ENCODE results near the gene EDN1. TPM values are rescaled to one million over a fixed set of nuclear protein-coding genes. Genes with fewer than 3 reads are reported as not detected.

Gene EDN1
- total and polyA plus RNA-seq, 2 donors (not counting 1 experiment from before 2014, with no cell fraction given), result 0.17 to 10.1 TPM

DNA sequence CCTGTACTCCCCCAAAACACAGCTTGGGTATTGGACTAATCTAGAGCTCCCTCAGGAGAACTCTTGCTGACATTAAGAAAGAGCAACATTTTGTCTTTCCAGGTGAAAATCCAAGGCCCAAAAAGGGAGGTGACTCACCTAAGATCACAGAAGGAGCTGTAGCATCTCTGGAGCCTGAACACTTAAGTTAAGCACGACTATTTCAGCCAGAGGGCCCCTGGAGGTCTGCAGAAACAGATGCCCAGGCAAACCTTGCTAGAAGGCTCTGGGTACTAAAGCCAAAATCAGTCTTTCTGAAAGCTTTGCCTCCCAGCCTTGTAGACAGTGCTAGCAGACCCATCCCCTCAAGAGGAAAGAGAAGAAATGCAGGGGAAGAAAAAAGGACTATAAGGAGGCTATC, 8.8 kb downstream of the EDN1 start:
- H3K4me3 ChIP-seq (replicated peaks in 1 of 4; ENCODE audit: control extremely low read depth in 1 of 4, insufficient read depth in 1 of 4, low read depth in 3 of 4, low read length in 4 of 4), result no peak overlapping the region
- no peak overlapping the region for H3K27ac ChIP-seq (ENCODE audit: insufficient read depth, low read length)

DNA sequence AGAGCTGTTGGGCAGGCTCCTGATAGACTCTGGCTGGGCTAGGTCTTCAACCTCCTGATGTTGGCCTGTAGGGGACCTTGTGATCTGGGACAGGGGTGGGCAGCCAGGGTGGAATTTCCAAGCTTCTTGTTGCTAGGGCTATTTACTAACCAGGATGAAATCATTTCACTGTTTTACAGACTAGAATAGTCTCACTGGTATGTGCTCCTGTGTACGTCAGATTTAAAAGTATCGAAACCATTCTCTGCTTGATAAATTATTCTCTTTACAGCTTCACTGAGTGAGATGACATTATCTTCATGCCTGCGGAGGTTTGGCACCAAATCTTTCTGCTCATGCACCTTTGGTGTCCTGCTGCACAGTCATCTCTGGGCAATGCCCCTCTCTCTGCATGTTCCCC, 10.9 kb downstream of the EDN1 start:
- no peaks in the 10 kb centered on the region for H4K20me1 ChIP-seq (ENCODE audit: control insufficient read depth, extremely low read depth, insufficient read depth, low read length)
- H3K36me3 ChIP-seq (ENCODE audit: control insufficient read depth, insufficient read depth, low read length), result no peaks in the 10 kb centered on the region
- no peaks in the 10 kb centered on the region for H3K9me3 ChIP-seq (ENCODE audit: control insufficient read depth, insufficient read depth, low read depth, low read length)
- no peak overlapping the region for H2AFZ ChIP-seq (ENCODE audit: low read length)
- no peak for DNase-seq (ENCODE audit: low read depth in 2 of 2)
- no peak overlapping the region for H3K4me3 ChIP-seq (replicated peaks in 1 of 4; ENCODE audit: control extremely low read depth in 1 of 4, insufficient read depth in 1 of 4, low read depth in 3 of 4, low read length in 4 of 4)
- no peak overlapping the region for H3K27ac ChIP-seq (ENCODE audit: insufficient read depth, low read length)
- no peaks in the 10 kb centered on the region for H3K79me2 ChIP-seq (ENCODE audit: control insufficient read depth, insufficient read depth, low read length)
- no peaks in the 10 kb centered on the region for H3K27me3 ChIP-seq (ENCODE audit: control insufficient read depth, insufficient read depth, low read length)
- TF ChIP-seq, protein P1, sequence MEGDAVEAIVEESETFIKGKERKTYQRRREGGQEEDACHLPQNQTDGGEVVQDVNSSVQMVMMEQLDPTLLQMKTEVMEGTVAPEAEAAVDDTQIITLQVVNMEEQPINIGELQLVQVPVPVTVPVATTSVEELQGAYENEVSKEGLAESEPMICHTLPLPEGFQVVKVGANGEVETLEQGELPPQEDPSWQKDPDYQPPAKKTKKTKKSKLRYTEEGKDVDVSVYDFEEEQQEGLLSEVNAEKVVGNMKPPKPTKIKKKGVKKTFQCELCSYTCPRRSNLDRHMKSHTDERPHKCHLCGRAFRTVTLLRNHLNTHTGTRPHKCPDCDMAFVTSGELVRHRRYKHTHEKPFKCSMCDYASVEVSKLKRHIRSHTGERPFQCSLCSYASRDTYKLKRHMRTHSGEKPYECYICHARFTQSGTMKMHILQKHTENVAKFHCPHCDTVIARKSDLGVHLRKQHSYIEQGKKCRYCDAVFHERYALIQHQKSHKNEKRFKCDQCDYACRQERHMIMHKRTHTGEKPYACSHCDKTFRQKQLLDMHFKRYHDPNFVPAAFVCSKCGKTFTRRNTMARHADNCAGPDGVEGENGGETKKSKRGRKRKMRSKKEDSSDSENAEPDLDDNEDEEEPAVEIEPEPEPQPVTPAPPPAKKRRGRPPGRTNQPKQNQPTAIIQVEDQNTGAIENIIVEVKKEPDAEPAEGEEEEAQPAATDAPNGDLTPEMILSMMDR (conservative IDR thresholded peaks at IDR 0.05 in 1 of 2, IDR thresholded peaks at IDR 0.05 in 1 of 2; ENCODE audit: low read depth in 1 of 2, low read length in 2 of 2), result no peak
- no peak for TF ChIP-seq EZH2 (IDR thresholded peaks at IDR 0.05; ENCODE audit: low read length, missing control alignments)
- no peaks in the 10 kb centered on the region for H3K4me1 ChIP-seq (ENCODE audit: control insufficient read depth, extremely low read depth, insufficient read depth, low read length)
- H3K4me2 ChIP-seq (ENCODE audit: extremely low read depth, insufficient read depth, low read length), result no peak overlapping the region
- no peak overlapping the region for H3K9ac ChIP-seq (ENCODE audit: insufficient read depth, low read length)

More for the DNA sequence above, 8.8 kb downstream of the EDN1 start:
- Histone ChIP-seq H3K79me2 (ENCODE audit: control insufficient read depth, insufficient read depth, low read length) (no peaks in the 10 kb centered on the region), H3K27me3 (ENCODE audit: control insufficient read depth, insufficient read depth, low read length) (no peaks in the 10 kb centered on the region), H4K20me1 (ENCODE audit: control insufficient read depth, extremely low read depth, insufficient read depth, low read length) (no peaks in the 10 kb centered on the region), H3K9me3 (ENCODE audit: control insufficient read depth, insufficient read depth, low read depth, low read length) (no peaks in the 10 kb centered on the region), H3K4me2 (ENCODE audit: extremely low read depth, insufficient read depth, low read length) (no peak overlapping the region), H3K36me3 (ENCODE audit: control insufficient read depth, insufficient read depth, low read length) (no peaks in the 10 kb centered on the region), H3K9ac (ENCODE audit: insufficient read depth, low read length) (no peak overlapping the region), H3K4me1 (ENCODE audit: control insufficient read depth, extremely low read depth, insufficient read depth, low read length) (peaks cover 2% of the 10 kb centered on the region), H2AFZ (ENCODE audit: low read length) (no peak overlapping the region)
- DNase-seq (ENCODE audit: low read depth in 2 of 2), result no peak
- TF ChIP-seq, protein P1 (conservative IDR thresholded peaks at IDR 0.05 in 1 of 2, IDR thresholded peaks at IDR 0.05 in 1 of 2; ENCODE audit: low read depth in 1 of 2, low read length in 2 of 2), result no peak
- no peak for TF ChIP-seq EZH2 (IDR thresholded peaks at IDR 0.05; ENCODE audit: low read length, missing control alignments)

DNA sequence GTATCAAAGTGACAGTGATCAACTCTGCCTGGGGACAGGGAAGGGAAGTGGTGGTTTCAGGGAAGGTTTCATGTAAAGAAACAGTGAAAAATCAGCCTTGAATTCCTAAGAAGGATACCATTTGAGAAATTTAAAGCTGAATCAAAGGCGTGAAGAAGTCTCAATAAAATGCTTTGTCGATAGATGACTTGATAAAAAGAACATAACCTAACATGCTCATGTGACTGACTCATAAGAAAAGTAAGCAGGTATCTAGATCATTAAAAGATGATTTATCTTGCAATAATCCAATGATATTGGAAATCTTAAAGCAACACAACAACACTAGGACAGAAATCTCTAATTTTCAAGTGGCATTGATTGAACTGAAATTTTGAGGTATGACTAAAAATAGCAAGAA, 14.3 kb downstream of the EDN1 start:
- H3K4me1 ChIP-seq (ENCODE audit: control insufficient read depth, extremely low read depth, insufficient read depth, low read length), result no peaks in the 10 kb centered on the region
- H3K79me2 ChIP-seq (ENCODE audit: control insufficient read depth, insufficient read depth, low read length), result no peaks in the 10 kb centered on the region
- no peak overlapping the region for H3K27ac ChIP-seq (ENCODE audit: insufficient read depth, low read length)
- DNase-seq (ENCODE audit: low read depth in 2 of 2), result no peak
- TF ChIP-seq, protein P1 (conservative IDR thresholded peaks at IDR 0.05 in 1 of 2, IDR thresholded peaks at IDR 0.05 in 1 of 2; ENCODE audit: low read depth in 1 of 2, low read length in 2 of 2), result no peak
- TF ChIP-seq EZH2 (IDR thresholded peaks at IDR 0.05; ENCODE audit: low read length, missing control alignments), result no peak
- H3K9me3 ChIP-seq (ENCODE audit: control insufficient read depth, insufficient read depth, low read depth, low read length), result no peaks in the 10 kb centered on the region
- H3K4me3 ChIP-seq (replicated peaks in 1 of 4; ENCODE audit: control extremely low read depth in 1 of 4, insufficient read depth in 1 of 4, low read depth in 3 of 4, low read length in 4 of 4), result no peak overlapping the region
- no peaks in the 10 kb centered on the region for H4K20me1 ChIP-seq (ENCODE audit: control insufficient read depth, extremely low read depth, insufficient read depth, low read length)
- no peak overlapping the region for H3K4me2 ChIP-seq (ENCODE audit: extremely low read depth, insufficient read depth, low read length)
- H3K27me3 ChIP-seq (ENCODE audit: control insufficient read depth, insufficient read depth, low read length), result no peaks in the 10 kb centered on the region
- no peak overlapping the region for H2AFZ ChIP-seq (ENCODE audit: low read length)
- H3K36me3 ChIP-seq (ENCODE audit: control insufficient read depth, insufficient read depth, low read length), result no peaks in the 10 kb centered on the region
- H3K9ac ChIP-seq (ENCODE audit: insufficient read depth, low read length), result no peak overlapping the region

Data from fibroblast of lung (primary cell).